HEK293 (cell line): ENCODE data around the gene CPNE4.

Source experiments
- CTCF ChIA-PET: fragments of 350-600 bp; formaldehyde crosslinking; extraction: SDS; loops from one replicate; lab custom pipeline; 2021; ENCODE audit warnings: antibody characterized with exemption; lab: Yijun Ruan, JAX
- POLR2A ChIA-PET: fragments of 300-600 bp; formaldehyde crosslinking; extraction: SDS; loops from one replicate; lab custom pipeline; 2020; ENCODE audit warnings: antibody characterized with exemption, inconsistent platforms; lab: Yijun Ruan, JAX
- H3K27ac ChIP-seq: fragments of 200-500 bp; sonication (Bioruptor generic); 2 replicates; pipeline ENCODE4 v1.5.1; 2014; ENCODE audit warnings: low read depth, low read length, control low read depth, inconsistent platforms; ENCODE audit errors: extremely low read depth
- H3K36me3 ChIP-seq, 2 experiments: fragments of 200-500 bp in 1 of 2; sonication (Bioruptor generic) in 1 of 2; 1 replicate in 1 of 2; 2 replicates in 1 of 2; pipeline ENCODE4 v1.5.1; 2014 to 2017; ENCODE audit warnings: inconsistent platforms in 2 of 2, low read length in 2 of 2; ENCODE audit not compliant: control insufficient read depth in 2 of 2, insufficient read depth in 1 of 2
- H3K4me1 ChIP-seq: fragments of 200-500 bp; sonication (Bioruptor generic); 2 replicates; pipeline ENCODE4 v1.5.1; 2014; ENCODE audit warnings: mild to moderate bottlenecking, low read length, inconsistent platforms; ENCODE audit not compliant: control insufficient read depth, insufficient read depth
- H3K4me3 ChIP-seq: 2 replicates; pipeline ENCODE4 v1.5.1; 2011; ENCODE audit warnings: low read depth, mild to moderate bottlenecking, control low read depth, low read length, moderate library complexity
- H3K9me3 ChIP-seq: fragments of 200-500 bp; sonication (Bioruptor generic); 2 replicates; pipeline ENCODE4 v1.5.1; 2014; ENCODE audit warnings: low read depth, low read length, inconsistent platforms; ENCODE audit not compliant: control insufficient read depth, insufficient read depth
- HOXD13 ChIP-seq: sonication (generic); formaldehyde crosslinking; IDR thresholded peaks from 2 replicates; pipeline ENCODE4 v1.8.0; 2022; ENCODE audit warnings: missing genetic modification reagents, borderline replicate concordance
- SETDB1 ChIP-seq: IDR thresholded peaks from one replicate; pipeline ENCODE4 v1.6.1; 2017; ENCODE audit warnings: mild to moderate bottlenecking, low read length, moderate library complexity, mixed read lengths; ENCODE audit not compliant: insufficient read length
- SP7 ChIP-seq: fragments of 450-650 bp; formaldehyde crosslinking; IDR thresholded peaks from 2 replicates; pipeline ENCODE4 v1.5.1; 2016; ENCODE audit warnings: missing biosample characterization, missing genetic modification characterization
- ZNF138 ChIP-seq: fragments of 450-650 bp; formaldehyde crosslinking; IDR thresholded peaks from 2 replicates; pipeline ENCODE4 v1.5.1; 2016; ENCODE audit warnings: missing biosample characterization, missing genetic modification characterization, borderline replicate concordance
- ZNF174 ChIP-seq: fragments of 450-650 bp; formaldehyde crosslinking; IDR thresholded peaks from 2 replicates; pipeline ENCODE4 v1.5.0; 2017; ENCODE audit warnings: missing biosample characterization, mild to moderate bottlenecking, missing genetic modification characterization
- ZNF501 ChIP-seq: fragments of 450-650 bp; formaldehyde crosslinking; IDR thresholded peaks from 2 replicates; pipeline ENCODE4 v1.5.1; 2016; ENCODE audit warnings: missing biosample characterization, missing genetic modification characterization
- ZNF549 ChIP-seq: fragments of 450-650 bp; IDR thresholded peaks from 2 replicates; pipeline ENCODE4 v1.5.1; 2018; ENCODE audit warnings: missing biosample characterization, missing genetic modification characterization, mild to moderate bottlenecking, inconsistent platforms, moderate library complexity
- ZNF555 ChIP-seq: fragments of 450-650 bp; formaldehyde crosslinking; conservative IDR thresholded peaks from 2 replicates; pipeline ENCODE4 v1.5.1; 2017; ENCODE audit warnings: missing biosample characterization, mild to moderate bottlenecking, missing genetic modification characterization, inconsistent platforms
- ZNF596 ChIP-seq: fragments of 450-650 bp; IDR thresholded peaks from 2 replicates; pipeline ENCODE4 v1.5.0; 2018; ENCODE audit warnings: missing biosample characterization, mild to moderate bottlenecking, missing genetic modification characterization, moderate library complexity
- ZNF629 ChIP-seq: fragments of 450-650 bp; formaldehyde crosslinking; IDR thresholded peaks from 2 replicates; pipeline ENCODE4 v1.5.1; 2017; ENCODE audit warnings: missing biosample characterization, missing genetic modification characterization
- ZNF654 ChIP-seq: fragments of 450-650 bp; formaldehyde crosslinking; IDR thresholded peaks from 2 replicates; pipeline ENCODE4 v1.5.1; 2016; ENCODE audit warnings: low read depth, missing biosample characterization, missing genetic modification characterization
- ZNF768 ChIP-seq: fragments of 450-650 bp; formaldehyde crosslinking; IDR thresholded peaks from 2 replicates; pipeline ENCODE4 v1.5.1; 2018; ENCODE audit warnings: missing biosample characterization, mild to moderate bottlenecking, missing genetic modification characterization
- ZSCAN30 ChIP-seq: fragments of 450-650 bp; IDR thresholded peaks from 2 replicates; pipeline ENCODE4 v1.5.1; 2018; ENCODE audit warnings: missing biosample characterization, mild to moderate bottlenecking, missing genetic modification characterization, moderate library complexity
- TF ChIP-seq, protein P1 (sequence below): fragments of 450-650 bp; formaldehyde crosslinking; IDR thresholded peaks from 2 replicates; pipeline ENCODE4 v1.5.1; 2016; ENCODE audit warnings: missing biosample characterization, missing genetic modification characterization
- TF ChIP-seq, protein P2 (sequence below): fragments of 450-650 bp; formaldehyde crosslinking; IDR thresholded peaks from 2 replicates; pipeline ENCODE4 v1.5.1; 2016; ENCODE audit warnings: missing biosample characterization, missing genetic modification characterization
- TF ChIP-seq, protein P3 (sequence below): fragments of 450-650 bp; formaldehyde crosslinking; IDR thresholded peaks from 2 replicates; pipeline ENCODE4 v1.5.0; 2017; ENCODE audit warnings: missing biosample characterization, missing genetic modification characterization, borderline replicate concordance
- TF ChIP-seq, protein P4 (sequence below): fragments of 450-650 bp; formaldehyde crosslinking; IDR thresholded peaks from 2 replicates; pipeline ENCODE4 v1.5.1; 2016; ENCODE audit warnings: missing biosample characterization, missing genetic modification characterization
- TF ChIP-seq, protein P5 (sequence below): fragments of 450-650 bp; formaldehyde crosslinking; IDR thresholded peaks from 2 replicates; pipeline ENCODE4 v1.5.1; 2016; ENCODE audit warnings: missing biosample characterization, missing genetic modification characterization

Gene CPNE4

DNA sequence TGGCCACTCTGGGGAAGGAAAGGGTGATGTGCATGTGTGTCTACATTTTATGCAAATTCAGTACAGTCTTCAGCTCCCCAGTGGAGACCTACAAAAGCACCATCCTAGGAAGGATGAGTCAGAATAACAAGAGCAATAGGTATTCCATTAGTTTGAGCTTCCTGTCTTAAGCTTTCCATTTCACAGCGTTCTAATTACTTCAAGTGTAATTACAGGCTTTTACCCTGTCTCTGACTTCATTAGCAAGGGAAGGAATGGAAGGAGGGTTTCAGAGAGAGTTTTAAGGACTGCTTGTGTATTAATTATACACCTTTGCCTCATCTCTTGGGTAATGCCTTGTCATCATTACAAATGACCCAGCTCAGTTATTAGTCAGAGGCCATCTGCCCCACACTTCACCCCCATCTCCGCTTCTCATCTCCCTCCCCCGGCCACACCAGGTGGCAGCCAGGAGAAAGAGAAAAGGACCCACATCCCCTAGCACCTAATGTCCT is 329.2 kb downstream of the CPNE4 start:
- Histone ChIP-seq H3K9me3 (no peaks in the 10 kb centered on the region), H3K27ac (no peak overlapping the region), H3K36me3 (no peaks in the 10 kb centered on the region)
- TF ChIP-seq ZNF138 (tag by site-specific recombination) (no peak), SP7 (tag by site-specific recombination) (peak; percentile 96), ZSCAN30 (tag by site-specific recombination) (no peak)
- TF ChIP-seq, all 188 proteins: peak for 1
- POLR2A ChIA-PET, result no interaction called here
- CTCF ChIA-PET, result interaction anchor here (0.6 to 0.7 kb wide), 2 partner anchors 14 to 23 kb away, joined by 3 to 4 read pairs; no protein-coding TSS in a partner anchor
- Histone ChIP-seq H3K4me3 (no peak overlapping the region), H3K4me1 (no peaks in the 10 kb centered on the region)

DNA sequence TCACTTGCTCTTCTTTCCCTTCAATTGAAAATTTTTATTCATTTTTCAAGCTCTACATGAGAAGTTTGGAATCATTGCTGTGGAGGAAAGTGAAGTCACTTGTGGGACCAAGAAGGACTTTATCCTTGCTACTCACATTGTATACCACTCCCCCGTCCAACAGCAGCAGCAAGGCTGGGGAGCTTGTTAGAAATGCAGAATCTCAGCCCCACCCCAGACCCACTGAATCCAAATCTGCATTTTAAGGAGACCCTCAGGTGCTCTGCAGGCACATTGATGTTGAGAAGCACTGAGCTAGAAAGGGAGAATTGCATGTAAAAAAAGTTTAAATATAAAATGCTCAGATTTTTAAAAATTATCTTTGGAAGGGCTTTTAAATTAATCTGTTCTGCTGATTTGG is 329.7 kb downstream of the CPNE4 start:
- H3K4me3 ChIP-seq, result no peak overlapping the region
- H3K27ac ChIP-seq, result no peak overlapping the region
- ChIA-PET CTCF (interaction anchor here (0.6 to 0.7 kb wide), 2 partner anchors 14 to 24 kb away, joined by 3 to 4 read pairs; no protein-coding TSS in a partner anchor), POLR2A (no interaction called here)
- no peak for TF ChIP-seq SETDB1
- no peak for TF ChIP-seq ZNF768 (tag by site-specific recombination)
- TF ChIP-seq, protein P1, sequence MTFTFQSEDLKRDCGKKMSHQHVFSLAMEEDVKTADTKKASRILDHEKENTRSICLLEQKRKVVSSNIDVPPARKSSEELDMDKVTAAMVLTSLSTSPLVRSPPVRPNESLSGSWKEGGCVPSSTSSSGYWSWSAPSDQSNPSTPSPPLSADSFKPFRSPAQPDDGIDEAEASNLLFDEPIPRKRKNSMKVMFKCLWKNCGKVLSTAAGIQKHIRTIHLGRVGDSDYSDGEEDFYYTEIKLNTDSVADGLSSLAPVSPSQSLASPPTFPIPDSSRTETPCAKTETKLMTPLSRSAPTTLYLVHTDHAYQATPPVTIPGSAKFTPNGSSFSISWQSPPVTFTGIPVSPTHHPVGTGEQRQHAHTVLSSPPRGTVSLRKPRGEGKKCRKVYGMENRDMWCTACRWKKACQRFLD (tag by site-specific recombination), result no peak
- TF ChIP-seq ZNF596 (tag by site-specific recombination), result no peak
- TF ChIP-seq, protein P2, sequence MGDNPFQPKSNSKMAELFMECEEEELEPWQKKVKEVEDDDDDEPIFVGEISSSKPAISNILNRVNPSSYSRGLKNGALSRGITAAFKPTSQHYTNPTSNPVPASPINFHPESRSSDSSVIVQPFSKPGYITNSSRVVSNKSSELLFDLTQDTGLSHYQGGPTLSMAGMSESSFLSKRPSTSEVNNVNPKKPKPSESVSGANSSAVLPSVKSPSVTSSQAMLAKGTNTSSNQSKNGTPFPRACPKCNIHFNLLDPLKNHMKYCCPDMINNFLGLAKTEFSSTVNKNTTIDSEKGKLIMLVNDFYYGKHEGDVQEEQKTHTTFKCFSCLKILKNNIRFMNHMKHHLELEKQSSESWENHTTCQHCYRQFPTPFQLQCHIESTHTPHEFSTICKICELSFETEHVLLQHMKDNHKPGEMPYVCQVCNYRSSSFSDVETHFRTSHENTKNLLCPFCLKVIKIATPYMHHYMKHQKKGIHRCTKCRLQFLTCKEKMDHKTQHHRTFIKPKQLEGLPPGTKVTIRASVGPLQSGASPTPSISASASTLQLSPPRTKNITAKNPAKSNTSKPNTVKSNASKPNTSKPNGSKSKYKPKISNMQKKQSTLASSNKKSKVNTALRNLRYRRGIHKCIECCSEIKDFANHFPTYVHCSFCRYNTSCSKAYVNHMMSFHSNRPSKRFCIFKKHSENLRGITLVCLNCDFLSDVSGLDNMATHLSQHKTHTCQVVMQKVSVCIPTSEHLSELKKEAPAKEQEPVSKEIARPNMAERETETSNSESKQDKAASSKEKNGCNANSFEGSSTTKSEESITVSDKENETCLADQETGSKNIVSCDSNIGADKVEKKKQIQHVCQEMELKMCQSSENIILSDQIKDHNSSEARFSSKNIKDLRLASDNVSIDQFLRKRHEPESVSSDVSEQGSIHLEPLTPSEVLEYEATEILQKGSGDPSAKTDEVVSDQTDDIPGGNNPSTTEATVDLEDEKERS (tag by site-specific recombination), result no peak
- no peak for TF ChIP-seq ZNF549
- TF ChIP-seq HOXD13, result no peak
- no peaks in the 10 kb centered on the region for H3K4me1 ChIP-seq
- no peaks in the 10 kb centered on the region for H3K36me3 ChIP-seq
- H3K9me3 ChIP-seq, result no peaks in the 10 kb centered on the region

DNA sequence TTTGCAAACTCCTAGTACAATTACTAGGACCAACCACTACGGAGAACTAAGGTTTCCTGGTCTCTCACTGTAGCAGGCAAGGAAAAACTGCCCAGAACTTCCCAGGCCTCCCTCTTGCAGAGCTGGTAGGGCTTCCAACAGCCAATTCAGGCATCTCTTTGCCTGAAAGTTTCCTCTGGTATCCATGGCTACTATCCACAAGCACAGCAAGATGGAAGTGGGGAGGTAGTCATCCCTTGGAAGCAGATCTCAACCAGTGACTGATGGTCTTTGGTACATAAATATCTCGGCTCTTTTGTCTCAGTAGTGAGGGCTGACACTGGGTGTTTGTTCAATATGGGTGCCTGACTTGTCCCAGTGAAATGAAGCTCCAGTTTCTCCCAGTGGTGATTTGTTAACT is 330.7 kb downstream of the CPNE4 start:
- Histone ChIP-seq H3K4me1 (no peaks in the 10 kb centered on the region), H3K9me3 (no peaks in the 10 kb centered on the region), H3K27ac (no peak overlapping the region), H3K4me3 (no peak overlapping the region), H3K36me3 (no peaks in the 10 kb centered on the region)
- ChIA-PET POLR2A (no interaction called here), CTCF (no interaction called here)
- TF ChIP-seq, protein P3, sequence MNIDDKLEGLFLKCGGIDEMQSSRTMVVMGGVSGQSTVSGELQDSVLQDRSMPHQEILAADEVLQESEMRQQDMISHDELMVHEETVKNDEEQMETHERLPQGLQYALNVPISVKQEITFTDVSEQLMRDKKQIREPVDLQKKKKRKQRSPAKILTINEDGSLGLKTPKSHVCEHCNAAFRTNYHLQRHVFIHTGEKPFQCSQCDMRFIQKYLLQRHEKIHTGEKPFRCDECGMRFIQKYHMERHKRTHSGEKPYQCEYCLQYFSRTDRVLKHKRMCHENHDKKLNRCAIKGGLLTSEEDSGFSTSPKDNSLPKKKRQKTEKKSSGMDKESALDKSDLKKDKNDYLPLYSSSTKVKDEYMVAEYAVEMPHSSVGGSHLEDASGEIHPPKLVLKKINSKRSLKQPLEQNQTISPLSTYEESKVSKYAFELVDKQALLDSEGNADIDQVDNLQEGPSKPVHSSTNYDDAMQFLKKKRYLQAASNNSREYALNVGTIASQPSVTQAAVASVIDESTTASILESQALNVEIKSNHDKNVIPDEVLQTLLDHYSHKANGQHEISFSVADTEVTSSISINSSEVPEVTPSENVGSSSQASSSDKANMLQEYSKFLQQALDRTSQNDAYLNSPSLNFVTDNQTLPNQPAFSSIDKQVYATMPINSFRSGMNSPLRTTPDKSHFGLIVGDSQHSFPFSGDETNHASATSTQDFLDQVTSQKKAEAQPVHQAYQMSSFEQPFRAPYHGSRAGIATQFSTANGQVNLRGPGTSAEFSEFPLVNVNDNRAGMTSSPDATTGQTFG (tag by site-specific recombination), result no peak
- TF ChIP-seq ZNF501 (no peak), ZNF629 (tag by site-specific recombination) (no peak), ZNF174 (no peak), ZNF654 (tag by site-specific recombination) (no peak), ZNF555 (tag by site-specific recombination) (no peak)
- TF ChIP-seq, protein P4, sequence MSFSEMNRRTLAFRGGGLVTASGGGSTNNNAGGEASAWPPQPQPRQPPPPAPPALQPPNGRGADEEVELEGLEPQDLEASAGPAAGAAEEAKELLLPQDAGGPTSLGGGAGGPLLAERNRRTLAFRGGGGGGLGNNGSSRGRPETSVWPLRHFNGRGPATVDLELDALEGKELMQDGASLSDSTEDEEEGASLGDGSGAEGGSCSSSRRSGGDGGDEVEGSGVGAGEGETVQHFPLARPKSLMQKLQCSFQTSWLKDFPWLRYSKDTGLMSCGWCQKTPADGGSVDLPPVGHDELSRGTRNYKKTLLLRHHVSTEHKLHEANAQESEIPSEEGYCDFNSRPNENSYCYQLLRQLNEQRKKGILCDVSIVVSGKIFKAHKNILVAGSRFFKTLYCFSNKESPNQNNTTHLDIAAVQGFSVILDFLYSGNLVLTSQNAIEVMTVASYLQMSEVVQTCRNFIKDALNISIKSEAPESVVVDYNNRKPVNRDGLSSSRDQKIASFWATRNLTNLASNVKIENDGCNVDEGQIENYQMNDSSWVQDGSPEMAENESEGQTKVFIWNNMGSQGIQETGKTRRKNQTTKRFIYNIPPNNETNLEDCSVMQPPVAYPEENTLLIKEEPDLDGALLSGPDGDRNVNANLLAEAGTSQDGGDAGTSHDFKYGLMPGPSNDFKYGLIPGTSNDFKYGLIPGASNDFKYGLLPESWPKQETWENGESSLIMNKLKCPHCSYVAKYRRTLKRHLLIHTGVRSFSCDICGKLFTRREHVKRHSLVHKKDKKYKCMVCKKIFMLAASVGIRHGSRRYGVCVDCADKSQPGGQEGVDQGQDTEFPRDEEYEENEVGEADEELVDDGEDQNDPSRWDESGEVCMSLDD (tag by site-specific recombination), result no peak
- TF ChIP-seq, protein P5, sequence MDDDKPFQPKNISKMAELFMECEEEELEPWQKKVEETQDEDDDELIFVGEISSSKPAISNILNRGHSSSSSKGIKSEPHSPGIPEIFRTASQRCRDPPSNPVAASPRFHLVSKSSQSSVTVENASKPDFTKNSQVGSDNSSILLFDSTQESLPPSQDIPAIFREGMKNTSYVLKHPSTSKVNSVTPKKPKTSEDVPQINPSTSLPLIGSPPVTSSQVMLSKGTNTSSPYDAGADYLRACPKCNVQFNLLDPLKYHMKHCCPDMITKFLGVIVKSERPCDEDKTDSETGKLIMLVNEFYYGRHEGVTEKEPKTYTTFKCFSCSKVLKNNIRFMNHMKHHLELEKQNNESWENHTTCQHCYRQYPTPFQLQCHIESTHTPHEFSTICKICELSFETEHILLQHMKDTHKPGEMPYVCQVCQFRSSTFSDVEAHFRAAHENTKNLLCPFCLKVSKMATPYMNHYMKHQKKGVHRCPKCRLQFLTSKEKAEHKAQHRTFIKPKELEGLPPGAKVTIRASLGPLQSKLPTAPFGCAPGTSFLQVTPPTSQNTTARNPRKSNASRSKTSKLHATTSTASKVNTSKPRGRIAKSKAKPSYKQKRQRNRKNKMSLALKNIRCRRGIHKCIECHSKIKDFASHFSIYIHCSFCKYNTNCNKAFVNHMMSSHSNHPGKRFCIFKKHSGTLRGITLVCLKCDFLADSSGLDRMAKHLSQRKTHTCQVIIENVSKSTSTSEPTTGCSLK (tag by site-specific recombination), result no peak
